HG02973 (cell line): Measurements from ENCODE around the gene ATP9A.
"Not testable (repeated sequence)": the region's sequence is repeated elsewhere in the genome, so short reads cannot be mapped to it uniquely, and the experiment has no call there.

Experiments
- ATAC-seq: cut with Tn5 transposase; IDR thresholded peaks from one replicate; pipeline ENCODE4 v1.9.1; 2021; ENCODE audit warnings: moderate library complexity; ENCODE audit not compliant: unreplicated experiment

ATP9A gene

GRCh38 chr20:51753220-51753619, 15.0 kb downstream of the ATP9A start:
- ATAC-seq = not testable (repeated sequence)

- no peak for ATAC-seq
Measured at GRCh38 chr20:51752343-51752951, 15.7 kb downstream of the ATP9A start.

GRCh38 chr20:51750770-51751388, 17.3 kb downstream of the ATP9A start:
- ATAC-seq = no peak

GRCh38 chr20:51750037-51750769, 18.0 kb downstream of the ATP9A start:
- no peak for ATAC-seq

- no peak for ATAC-seq
Measured at GRCh38 chr20:51749674-51750036, 18.5 kb downstream of the ATP9A start.

GRCh38 chr20:51747182-51747911, 20.8 kb downstream of the ATP9A start:
- ATAC-seq = no peak

- ATAC-seq = no peak
Measured at GRCh38 chr20:51745804-51746203, 22.4 kb downstream of the ATP9A start.

- ATAC-seq = no peak
Measured at GRCh38 chr20:51740838-51741237, 27.4 kb downstream of the ATP9A start.

GRCh38 chr20:51740308-51740707, 27.9 kb downstream of the ATP9A start:
- ATAC-seq = not testable (repeated sequence)

GRCh38 chr20:51739722-51740249, 28.4 kb downstream of the ATP9A start:
- ATAC-seq = no peak

- ATAC-seq = no peak
Measured at GRCh38 chr20:51738877-51739447, 29.2 kb downstream of the ATP9A start.

GRCh38 chr20:51738261-51738660, 29.9 kb downstream of the ATP9A start:
- ATAC-seq = not testable (repeated sequence)

GRCh38 chr20:51736947-51737346, 31.2 kb downstream of the ATP9A start:
- ATAC-seq = no peak

GRCh38 chr20:51735728-51736600, 32.2 kb downstream of the ATP9A start:
- no peak for ATAC-seq

- ATAC-seq = no peak
Measured at GRCh38 chr20:51734876-51735720, 33.1 kb downstream of the ATP9A start.

GRCh38 chr20:51733070-51733469, 35.1 kb downstream of the ATP9A start:
- ATAC-seq = no peak

GRCh38 chr20:51732096-51732791, 35.9 kb downstream of the ATP9A start:
- no peak for ATAC-seq

- no peak for ATAC-seq
Measured at GRCh38 chr20:51731731-51732095, 36.5 kb downstream of the ATP9A start.

- no peak for ATAC-seq
Measured at GRCh38 chr20:51729771-51730170, 38.4 kb downstream of the ATP9A start.
